Measurements from ENCODE around the gene SPRR2D. TPM values are rescaled to one million over a fixed set of nuclear protein-coding genes. Genes with fewer than 3 reads are reported as not detected.
"Not testable (repeated sequence)": the region's sequence is repeated elsewhere in the genome, so short reads cannot be mapped to it uniquely, and the experiment has no call there.

The SPRR2D gene
- polyA plus RNA-seq, 1 donor = not detected

GRCh38 chr1:153056111-153056510 is 15.2 kb upstream of the SPRR2D start:
- WGBS (ENCODE audit: insufficient coverage, low lambda C conversion rate) = no CpG with 5 or more reads among the region's 3 CpGs
- H3K9me3 ChIP-seq (ENCODE audit: control insufficient read depth, low read depth, low read length); H3K4me3 ChIP-seq (ENCODE audit: low read length); H3K27ac ChIP-seq (ENCODE audit: low read length); H3K36me3 ChIP-seq (ENCODE audit: control insufficient read depth, insufficient read depth, low read length); H3K4me1 ChIP-seq (ENCODE audit: control insufficient read depth, insufficient read depth, low read length); H3K27me3 ChIP-seq (ENCODE audit: control insufficient read depth, insufficient read depth, low read length); DNase-seq: not testable (repeated sequence)

GRCh38 chr1:153049211-153049610 is 8.3 kb upstream of the SPRR2D start:
- no peaks in the 10 kb centered on the region for H3K27me3 ChIP-seq (ENCODE audit: control insufficient read depth, insufficient read depth, low read length)
- no peaks in the 10 kb centered on the region for H3K36me3 ChIP-seq (ENCODE audit: control insufficient read depth, insufficient read depth, low read length)
- no peaks in the 10 kb centered on the region for H3K4me1 ChIP-seq (ENCODE audit: control insufficient read depth, insufficient read depth, low read length)
- no peaks in the 10 kb centered on the region for H3K9me3 ChIP-seq (ENCODE audit: control insufficient read depth, low read depth, low read length)
- H3K4me3 ChIP-seq (ENCODE audit: low read length) = no peak overlapping the region
- no peak overlapping the region for H3K27ac ChIP-seq (ENCODE audit: low read length)
- WGBS (ENCODE audit: insufficient coverage, low lambda C conversion rate) = no CpG with 5 or more reads among the region's 2 CpGs
- DNase-seq = no peak

GRCh38 chr1:153035211-153035610 is 5.7 kb downstream of the SPRR2D start:
- Histone ChIP-seq H3K27me3 (ENCODE audit: control insufficient read depth, insufficient read depth, low read length) (no peaks in the 10 kb centered on the region), H3K9me3 (ENCODE audit: control insufficient read depth, low read depth, low read length) (no peaks in the 10 kb centered on the region), H3K36me3 (ENCODE audit: control insufficient read depth, insufficient read depth, low read length) (no peaks in the 10 kb centered on the region), H3K4me1 (ENCODE audit: control insufficient read depth, insufficient read depth, low read length) (no peaks in the 10 kb centered on the region), H3K27ac (ENCODE audit: low read length) (no peak overlapping the region), H3K4me3 (ENCODE audit: low read length) (no peak overlapping the region)
- no CpG with 5 or more reads among the region's 1 CpG for WGBS (ENCODE audit: insufficient coverage, low lambda C conversion rate)
- DNase-seq = peak; percentile 3 to 12

GRCh38 chr1:153032677-153033308 is 8.1 kb downstream of the SPRR2D start:
- DNase-seq = peak; percentile 2 to 5
- no peaks in the 10 kb centered on the region for H3K27me3 ChIP-seq (ENCODE audit: control insufficient read depth, insufficient read depth, low read length)
- no peaks in the 10 kb centered on the region for H3K4me1 ChIP-seq (ENCODE audit: control insufficient read depth, insufficient read depth, low read length)
- H3K36me3 ChIP-seq (ENCODE audit: control insufficient read depth, insufficient read depth, low read length) = no peaks in the 10 kb centered on the region
- no peak overlapping the region for H3K4me3 ChIP-seq (ENCODE audit: low read length)
- no CpG with 5 or more reads among the region's 3 CpGs for WGBS (ENCODE audit: insufficient coverage, low lambda C conversion rate)
- no peaks in the 10 kb centered on the region for H3K9me3 ChIP-seq (ENCODE audit: control insufficient read depth, low read depth, low read length)
- H3K27ac ChIP-seq (ENCODE audit: low read length) = no peak overlapping the region

GRCh38 chr1:153032073-153032472 is 8.8 kb downstream of the SPRR2D start:
- Histone ChIP-seq H3K9me3 (ENCODE audit: control insufficient read depth, low read depth, low read length) (no peaks in the 10 kb centered on the region), H3K27ac (ENCODE audit: low read length) (no peak overlapping the region), H3K4me3 (ENCODE audit: low read length) (no peak overlapping the region), H3K4me1 (ENCODE audit: control insufficient read depth, insufficient read depth, low read length) (no peaks in the 10 kb centered on the region), H3K36me3 (ENCODE audit: control insufficient read depth, insufficient read depth, low read length) (no peaks in the 10 kb centered on the region), H3K27me3 (ENCODE audit: control insufficient read depth, insufficient read depth, low read length) (no peaks in the 10 kb centered on the region)
- DNase-seq = no peak

- H3K9me3 ChIP-seq (ENCODE audit: control insufficient read depth, low read depth, low read length) = no peaks in the 10 kb centered on the region
- H3K27me3 ChIP-seq (ENCODE audit: control insufficient read depth, insufficient read depth, low read length) = no peaks in the 10 kb centered on the region
- DNase-seq = no peak
- no peak within 1 kb of the TSS for H3K4me3 ChIP-seq (ENCODE audit: low read length)
- H3K27ac ChIP-seq (ENCODE audit: low read length) = no peak within 1 kb of the TSS
- no peaks in the 10 kb centered on the region for H3K4me1 ChIP-seq (ENCODE audit: control insufficient read depth, insufficient read depth, low read length)
- no peaks in the 10 kb centered on the region for H3K36me3 ChIP-seq (ENCODE audit: control insufficient read depth, insufficient read depth, low read length)
Observed at GRCh38 chr1:153030895-153031294, 10.0 kb downstream of the SPRR2D start, which contains the start of gene SPRR1B. Gene SPRR1B (plus strand): TSS chr1:153031203. CDS start chr1:153032346, 1,143 bp downstream.

GRCh38 chr1:153028766-153029165 is 12.2 kb downstream of the SPRR2D start:
- H3K27ac ChIP-seq (ENCODE audit: low read length) = no peak overlapping the region
- no peak overlapping the region for H3K4me3 ChIP-seq (ENCODE audit: low read length)
- DNase-seq = no peak
- no peaks in the 10 kb centered on the region for H3K36me3 ChIP-seq (ENCODE audit: control insufficient read depth, insufficient read depth, low read length)
- WGBS (ENCODE audit: insufficient coverage, low lambda C conversion rate) = no CpG with 5 or more reads among the region's 1 CpG
- H3K9me3 ChIP-seq (ENCODE audit: control insufficient read depth, low read depth, low read length) = no peaks in the 10 kb centered on the region
- H3K27me3 ChIP-seq (ENCODE audit: control insufficient read depth, insufficient read depth, low read length) = no peaks in the 10 kb centered on the region
- H3K4me1 ChIP-seq (ENCODE audit: control insufficient read depth, insufficient read depth, low read length) = no peaks in the 10 kb centered on the region

GRCh38 chr1:153025797-153026196 is 15.1 kb downstream of the SPRR2D start:
- WGBS (ENCODE audit: insufficient coverage, low lambda C conversion rate) = 100% methylated on average over 1 of the region's 1 CpG
- H3K4me3 ChIP-seq (ENCODE audit: low read length) = no peak overlapping the region
- no peaks in the 10 kb centered on the region for H3K27me3 ChIP-seq (ENCODE audit: control insufficient read depth, insufficient read depth, low read length)
- H3K4me1 ChIP-seq (ENCODE audit: control insufficient read depth, insufficient read depth, low read length) = no peaks in the 10 kb centered on the region
- no peaks in the 10 kb centered on the region for H3K36me3 ChIP-seq (ENCODE audit: control insufficient read depth, insufficient read depth, low read length)
- H3K9me3 ChIP-seq (ENCODE audit: control insufficient read depth, low read depth, low read length) = no peaks in the 10 kb centered on the region
- no peak for DNase-seq
- H3K27ac ChIP-seq (ENCODE audit: low read length) = no peak overlapping the region

GRCh38 chr1:153024413-153024812 is 16.5 kb downstream of the SPRR2D start:
- no peak overlapping the region for H3K4me3 ChIP-seq (ENCODE audit: low read length)
- H3K9me3 ChIP-seq (ENCODE audit: control insufficient read depth, low read depth, low read length) = no peaks in the 10 kb centered on the region
- H3K27me3 ChIP-seq (ENCODE audit: control insufficient read depth, insufficient read depth, low read length) = no peaks in the 10 kb centered on the region
- no CpG with 5 or more reads among the region's 1 CpG for WGBS (ENCODE audit: insufficient coverage, low lambda C conversion rate)
- H3K27ac ChIP-seq (ENCODE audit: low read length) = no peak overlapping the region
- no peaks in the 10 kb centered on the region for H3K36me3 ChIP-seq (ENCODE audit: control insufficient read depth, insufficient read depth, low read length)
- DNase-seq = no peak
- H3K4me1 ChIP-seq (ENCODE audit: control insufficient read depth, insufficient read depth, low read length) = no peaks in the 10 kb centered on the region

GRCh38 chr1:153023109-153023508 is 17.8 kb downstream of the SPRR2D start:
- no CpG with 5 or more reads among the region's 7 CpGs for WGBS (ENCODE audit: insufficient coverage, low lambda C conversion rate)
- no peaks in the 10 kb centered on the region for H3K9me3 ChIP-seq (ENCODE audit: control insufficient read depth, low read depth, low read length)
- DNase-seq = no peak
- H3K27ac ChIP-seq (ENCODE audit: low read length) = no peak overlapping the region
- H3K36me3 ChIP-seq (ENCODE audit: control insufficient read depth, insufficient read depth, low read length) = no peaks in the 10 kb centered on the region
- H3K4me1 ChIP-seq (ENCODE audit: control insufficient read depth, insufficient read depth, low read length) = no peaks in the 10 kb centered on the region
- no peaks in the 10 kb centered on the region for H3K27me3 ChIP-seq (ENCODE audit: control insufficient read depth, insufficient read depth, low read length)
- no peak overlapping the region for H3K4me3 ChIP-seq (ENCODE audit: low read length)

- not testable (repeated sequence) for DNase-seq; H3K27ac ChIP-seq (ENCODE audit: low read length); H3K9me3 ChIP-seq (ENCODE audit: control insufficient read depth, low read depth, low read length); H3K4me1 ChIP-seq (ENCODE audit: control insufficient read depth, insufficient read depth, low read length); H3K36me3 ChIP-seq (ENCODE audit: control insufficient read depth, insufficient read depth, low read length); H3K4me3 ChIP-seq (ENCODE audit: low read length); H3K27me3 ChIP-seq (ENCODE audit: control insufficient read depth, insufficient read depth, low read length)
- no CpG with 5 or more reads among the region's 9 CpGs for WGBS (ENCODE audit: insufficient coverage, low lambda C conversion rate)
Observed at GRCh38 chr1:153022340-153022739, 18.6 kb downstream of the SPRR2D start.
